B cell (primary cell): ENCODE data around the gene ASB9. TPM values are rescaled to one million over a fixed set of nuclear protein-coding genes. Genes with fewer than 3 reads are reported as not detected.

ENCODE experiments used
- ATAC-seq: fragments of 200-7000 bp; cut with Tn5 transposase; one replicate; pipeline ENCODE4 v1.10.0; 2021; ENCODE audit warnings: low read depth, mild to moderate bottlenecking, moderate number of reproducible peaks, moderate library complexity
- CTCF ChIA-PET: fragments of 350-600 bp; sonication (Branson Sonifier 250); formaldehyde crosslinking; loops from one replicate; lab custom pipeline; 2021; ENCODE audit warnings: antibody characterized with exemption, inconsistent platforms; lab: Charles Lee
- POLR2A ChIA-PET: fragments of 350-600 bp; sonication (Branson Sonifier 250); formaldehyde crosslinking; loops from one replicate; lab custom pipeline; 2021; ENCODE audit warnings: antibody characterized with exemption; lab: Charles Lee
- DNase-seq: peaks from one replicate; pipeline ENCODE4 v3.0.0; 2013
- H2AFZ ChIP-seq: 2 replicates; pipeline ENCODE4 v1.6.1; 2012; ENCODE audit warnings: mild to moderate bottlenecking, low read depth, low read length; ENCODE audit not compliant: insufficient read depth, poor library complexity, severe bottlenecking
- H3K27ac ChIP-seq, 2 donors: 1 replicate in 1 of 2; 2 replicates in 1 of 2; pipeline ENCODE4 v1.5.1; 2012 to 2013; ENCODE audit warnings: low read length in 2 of 2, mild to moderate bottlenecking in 2 of 2, moderate library complexity in 1 of 2
- H3K27me3 ChIP-seq, 4 experiments: fragments of 200-600 bp in 1 of 4; sonication (generic) in 1 of 4; replicated peaks in 1 of 4; 1 replicate in 2 of 4; 2 replicates in 2 of 4; pipeline versions ENCODE4 v1.6.1 to v1.7.0; 2013 to 2016; ENCODE audit warnings: low read length in 3 of 4, mild to moderate bottlenecking in 2 of 4, mixed read lengths in 1 of 4, moderate library complexity in 1 of 4; ENCODE audit not compliant: insufficient read depth in 4 of 4, control insufficient read depth in 3 of 4; ENCODE audit errors: control extremely low read depth in 1 of 4
- H3K36me3 ChIP-seq, 2 experiments: replicated peaks in 1 of 2; 1 replicate in 1 of 2; 2 replicates in 1 of 2; pipeline versions ENCODE4 v1.6.1 to v1.7.1; 2013; ENCODE audit warnings: low read length in 1 of 2; ENCODE audit not compliant: insufficient read depth in 2 of 2, control insufficient read depth in 1 of 2; ENCODE audit errors: control extremely low read depth in 1 of 2, extremely low read depth in 1 of 2
- H3K4me1 ChIP-seq, 2 donors: fragments of 200-600 bp in 1 of 2; sonication (generic) in 1 of 2; 1 replicate in 1 of 2; 2 replicates in 1 of 2; pipeline versions ENCODE4 v1.5.1 to v1.6.1; 2013 to 2017; ENCODE audit warnings: low read length in 2 of 2; ENCODE audit not compliant: control insufficient read depth in 2 of 2, insufficient read depth in 2 of 2
- H3K4me2 ChIP-seq: replicated peaks from 2 replicates; pipeline ENCODE3; 2012; ENCODE audit warnings: mild to moderate bottlenecking, low read depth, low read length; ENCODE audit not compliant: poor library complexity, severe bottlenecking
- H3K4me3 ChIP-seq, 5 experiments: fragments of 200-600 bp in 1 of 5; sonication (generic) in 1 of 5; 1 replicate in 3 of 5; 2 replicates in 2 of 5; pipeline versions ENCODE4 v1.5.1 to v1.7.0; 2011 to 2016; ENCODE audit warnings: low read length in 4 of 5, mild to moderate bottlenecking in 4 of 5, low read depth in 2 of 5, control low read depth in 1 of 5, moderate library complexity in 1 of 5; ENCODE audit not compliant: insufficient read depth in 1 of 5; ENCODE audit errors: control extremely low read depth in 1 of 5, extremely low read depth in 1 of 5
- H3K79me2 ChIP-seq: fragments of 200-600 bp; sonication (generic); one replicate; pipeline ENCODE4 v1.6.0; 2016; ENCODE audit warnings: low read length; ENCODE audit not compliant: control insufficient read depth, insufficient read depth
- H3K9ac ChIP-seq: fragments of 200-600 bp; sonication (generic); 2 replicates; pipeline ENCODE4 v1.6.1; 2017; ENCODE audit warnings: mild to moderate bottlenecking, low read length, moderate library complexity
- H3K9me3 ChIP-seq, 3 donors: one replicate each; pipeline versions ENCODE4 v1.6.1 to v1.7.1; 2013; ENCODE audit warnings: low read length in 2 of 3; ENCODE audit not compliant: control insufficient read depth in 2 of 3, insufficient read depth in 1 of 3; ENCODE audit errors: control extremely low read depth in 1 of 3
- H4K20me1 ChIP-seq: 2 replicates; pipeline ENCODE4 v1.6.0; 2012; ENCODE audit warnings: mild to moderate bottlenecking, low read length; ENCODE audit not compliant: insufficient read depth, control insufficient read depth, poor library complexity, severe bottlenecking
- H3K27ac Mint-ChIP-seq: one replicate; pipeline ENCODE4 v1.8.0; 2021; ENCODE audit warnings: mixed read lengths
- H3K27me3 Mint-ChIP-seq: one replicate; pipeline ENCODE4 v1.8.0; 2021; ENCODE audit warnings: mixed read lengths
- H3K4me1 Mint-ChIP-seq: one replicate; pipeline ENCODE4 v1.8.0; 2021; ENCODE audit warnings: mixed read lengths
- H3K4me3 Mint-ChIP-seq: one replicate; pipeline ENCODE4 v1.8.0; 2021; ENCODE audit warnings: mixed read lengths
- H3K9me3 Mint-ChIP-seq: one replicate; pipeline ENCODE4 v1.8.0; 2022; ENCODE audit warnings: mixed read lengths; ENCODE audit not compliant: insufficient read depth
- EZH2 ChIP-seq: IDR thresholded peaks from 2 replicates; pipeline ENCODE4 v1.6.1; 2012; ENCODE audit warnings: borderline replicate concordance, low read depth, mild to moderate bottlenecking, moderate library complexity, low read length; ENCODE audit not compliant: insufficient read depth, poor library complexity, severe bottlenecking
- WGBS: methylation state at CpG from one replicate; pipeline ENCODE4 v1.1.5; 2013; ENCODE audit warnings: missing lambda C conversion rate; ENCODE audit not compliant: insufficient coverage; 5-methylcytosine and 5-hydroxymethylcytosine counted together
- intact Hi-C: fragments of 100-400 bp; cut with micrococcal nuclease; formaldehyde crosslinking; loops from one replicate; pipeline ENCODE4 v1.10.0; 2022
- polyA plus RNA-seq: library from polyadenylated mRNA; depleted of rRNA; stranded (reverse); fragments of >200 nt; gene quantifications from 2 replicates; pipeline ENCODE4 v1.2.3, GENCODE V29; 2012
- total RNA-seq, 2 donors: library from RNA; stranded (reverse); fragments of 120-200 nt in 1 of 2; gene quantifications; 1 replicate in 1 of 2; 2 replicates in 1 of 2; pipeline versions ENCODE4 v1.2.3 to v1.2.4, GENCODE V29; 2013 to 2022
- TF ChIP-seq, protein P1 (sequence below): fragments of 200-600 bp; IDR thresholded peaks from one replicate; pipeline ENCODE4 v1.8.0; 2022; ENCODE audit warnings: antibody characterized with exemption, mild to moderate bottlenecking

Gene ASB9
- total and polyA plus RNA-seq, 2 donors (not counting 1 experiment from before 2014, with no cell fraction given) = not detected

DNA sequence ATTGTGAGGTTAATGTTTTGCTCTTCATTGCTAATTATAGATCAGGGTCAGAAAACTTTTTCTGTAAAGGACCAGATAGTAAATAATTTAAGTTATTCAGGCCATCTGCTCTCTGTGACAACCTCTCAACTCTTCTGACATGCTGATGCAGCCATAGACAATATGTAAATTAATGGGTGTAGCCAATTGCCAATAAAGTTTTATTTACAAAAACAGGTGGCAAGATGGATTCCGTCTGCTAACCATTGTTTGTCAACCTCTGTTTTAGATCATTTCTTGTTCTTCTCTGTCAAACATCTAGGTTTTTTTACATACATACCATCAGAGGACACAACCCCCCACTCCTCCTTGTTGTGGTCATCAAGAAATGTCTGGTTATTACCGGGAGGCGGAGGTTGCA lies 33.7 kb downstream of the ASB9 start:
- Histone ChIP-seq H3K27ac (no peak overlapping the region), H3K9ac (no peak overlapping the region)
- CTCF ChIA-PET = no interaction called here

DNA sequence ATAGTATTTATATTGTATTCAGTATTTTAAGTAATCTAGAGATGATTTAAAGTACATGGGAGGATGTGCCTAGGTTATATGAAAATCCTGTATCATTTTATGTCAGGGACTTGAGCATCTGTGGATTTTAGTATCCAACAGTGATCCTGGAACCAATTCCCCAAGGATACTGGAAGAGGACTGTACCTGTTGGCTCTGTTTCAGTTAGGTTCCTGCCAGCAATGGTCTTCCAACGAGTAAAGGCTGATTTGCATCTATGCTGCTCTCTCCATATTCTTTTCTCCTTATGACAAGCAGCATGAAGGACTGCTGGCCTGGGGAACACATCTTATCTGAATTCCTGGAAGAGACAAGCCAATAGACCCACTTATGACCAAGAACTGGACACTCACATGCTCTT lies 34.9 kb downstream of the ASB9 start:
- no CpG with 5 or more reads among the region's 1 CpG for WGBS
- no peaks in the 10 kb centered on the region for H3K79me2 ChIP-seq
- peaks cover 3% of the 10 kb centered on the region for H3K27me3 Mint-ChIP-seq
- no peaks in the 10 kb centered on the region for H4K20me1 ChIP-seq
- H3K9me3 Mint-ChIP-seq = no peaks in the 10 kb centered on the region
- H3K4me1 Mint-ChIP-seq = no peaks in the 10 kb centered on the region
- H3K4me3 Mint-ChIP-seq = no peak overlapping the region
- no peaks in the 10 kb centered on the region for H3K9me3 ChIP-seq
- no peaks in the 10 kb centered on the region for H3K4me1 ChIP-seq
- DNase-seq = no peak
- intact Hi-C loops = no loop called here
- no peak overlapping the region for H3K27ac ChIP-seq
- no peak for ATAC-seq
- CTCF ChIA-PET = no interaction called here
- no peak overlapping the region for H3K4me3 ChIP-seq
- no peak overlapping the region for H3K4me2 ChIP-seq
- POLR2A ChIA-PET = no interaction called here
- H3K9ac ChIP-seq = no peak overlapping the region
- TF ChIP-seq, protein P1, sequence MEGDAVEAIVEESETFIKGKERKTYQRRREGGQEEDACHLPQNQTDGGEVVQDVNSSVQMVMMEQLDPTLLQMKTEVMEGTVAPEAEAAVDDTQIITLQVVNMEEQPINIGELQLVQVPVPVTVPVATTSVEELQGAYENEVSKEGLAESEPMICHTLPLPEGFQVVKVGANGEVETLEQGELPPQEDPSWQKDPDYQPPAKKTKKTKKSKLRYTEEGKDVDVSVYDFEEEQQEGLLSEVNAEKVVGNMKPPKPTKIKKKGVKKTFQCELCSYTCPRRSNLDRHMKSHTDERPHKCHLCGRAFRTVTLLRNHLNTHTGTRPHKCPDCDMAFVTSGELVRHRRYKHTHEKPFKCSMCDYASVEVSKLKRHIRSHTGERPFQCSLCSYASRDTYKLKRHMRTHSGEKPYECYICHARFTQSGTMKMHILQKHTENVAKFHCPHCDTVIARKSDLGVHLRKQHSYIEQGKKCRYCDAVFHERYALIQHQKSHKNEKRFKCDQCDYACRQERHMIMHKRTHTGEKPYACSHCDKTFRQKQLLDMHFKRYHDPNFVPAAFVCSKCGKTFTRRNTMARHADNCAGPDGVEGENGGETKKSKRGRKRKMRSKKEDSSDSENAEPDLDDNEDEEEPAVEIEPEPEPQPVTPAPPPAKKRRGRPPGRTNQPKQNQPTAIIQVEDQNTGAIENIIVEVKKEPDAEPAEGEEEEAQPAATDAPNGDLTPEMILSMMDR = no peak
- TF ChIP-seq EZH2 = no peak
- no peak overlapping the region for H2AFZ ChIP-seq
- H3K27ac Mint-ChIP-seq = no peak overlapping the region
- H3K27me3 ChIP-seq = no peaks in the 10 kb centered on the region
- H3K36me3 ChIP-seq = no peaks in the 10 kb centered on the region

More for the DNA sequence above, 33.7 kb downstream of the ASB9 start:
- TF ChIP-seq EZH2 = no peak
- TF ChIP-seq, protein P1 = no peak
- no peak overlapping the region for H3K4me3 Mint-ChIP-seq
- Histone ChIP-seq H3K27me3 (no peaks in the 10 kb centered on the region), H3K4me2 (no peak overlapping the region), H3K79me2 (no peaks in the 10 kb centered on the region), H3K9me3 (no peaks in the 10 kb centered on the region), H3K4me1 (no peaks in the 10 kb centered on the region), H2AFZ (no peak overlapping the region), H4K20me1 (no peaks in the 10 kb centered on the region), H3K4me3 (no peak overlapping the region), H3K36me3 (no peaks in the 10 kb centered on the region)
- POLR2A ChIA-PET = no interaction called here
- no peak overlapping the region for H3K27ac Mint-ChIP-seq
- H3K27me3 Mint-ChIP-seq = peaks cover 3% of the 10 kb centered on the region
- DNase-seq (no peak), ATAC-seq (no peak)
- H3K9me3 Mint-ChIP-seq = no peaks in the 10 kb centered on the region
- no peaks in the 10 kb centered on the region for H3K4me1 Mint-ChIP-seq
- intact Hi-C loops = no loop called here
- 92% methylated on average over 2 of the region's 3 CpGs for WGBS
